Measurements from ENCODE around the gene KCNT1. TPM values are rescaled to one million over a fixed set of nuclear protein-coding genes. Genes with fewer than 3 reads are reported as not detected.
A peak's percentile ranks its signal among the peaks of the same experiment; 100 is the strongest.

KCNT1 gene
- not detected for total RNA-seq

DNA sequence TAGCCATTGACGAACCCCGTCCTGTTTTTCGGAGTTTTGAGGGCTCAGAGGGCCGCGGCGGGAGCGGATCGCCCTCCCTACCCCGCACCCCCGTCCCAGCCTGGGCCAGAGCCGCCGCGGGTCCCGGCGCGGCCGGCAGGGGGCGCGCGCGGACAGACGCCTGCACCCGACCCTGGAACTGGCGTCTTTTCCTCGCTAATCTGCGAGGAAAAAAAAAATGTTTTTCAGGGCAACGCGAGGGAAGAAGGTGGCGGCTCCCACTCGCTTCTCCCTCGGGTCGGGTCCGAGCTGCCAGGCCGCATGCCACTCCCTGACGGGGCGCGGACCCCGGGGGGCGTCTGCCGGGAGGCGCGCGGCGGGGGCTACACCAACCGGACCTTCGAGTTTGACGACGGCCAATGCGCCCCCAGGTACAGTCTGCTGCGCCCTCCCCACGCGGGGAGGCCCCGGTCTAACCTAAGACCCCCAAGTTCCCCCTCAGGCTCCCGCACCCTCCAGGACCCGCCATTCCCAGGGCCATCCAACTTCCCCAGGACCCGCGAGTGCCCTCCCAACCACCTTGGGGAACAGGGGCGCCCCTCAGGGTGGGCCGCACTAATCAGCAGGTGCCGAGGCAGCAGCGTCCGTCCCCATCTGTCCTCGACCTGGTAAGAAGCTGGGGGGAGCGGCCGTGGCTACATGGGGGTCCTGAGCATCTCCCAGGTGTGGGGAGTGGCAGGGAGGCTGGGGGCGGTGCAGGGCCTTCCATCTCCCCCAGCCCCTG is at the start of gene KCNT1:
KCNT1 (plus strand) TSS at position 227 of the 763 bp plus-strand sequence; CDS start at position 301, 74 bp downstream.
- Mint-ChIP-seq H3K4me3 (no peak within 1 kb of the TSS), H3K36me3 (no peaks in the 10 kb centered on the region), H3K27me3 (no peaks in the 10 kb centered on the region), H3K4me1 (no peaks in the 10 kb centered on the region), H3K9me3 (ENCODE audit: low read depth) (no peaks in the 10 kb centered on the region), H3K27ac (no peak within 1 kb of the TSS)
- peak; percentile 64 for ATAC-seq
- peak; percentile 58 for DNase-seq
- CTCF ChIA-PET, result interaction anchor here (1.2 kb wide), 1 partner anchor 378 kb away, joined by 3 read pairs; no protein-coding TSS in a partner anchor

- CTCF ChIA-PET, result no interaction called here
- no peak overlapping the region for H3K27ac Mint-ChIP-seq
- no peak for DNase-seq
- peaks cover 3% of the 10 kb centered on the region for H3K9me3 Mint-ChIP-seq (ENCODE audit: low read depth)
- no peak for ATAC-seq
- H3K36me3 Mint-ChIP-seq, result peaks cover under 1% of the 10 kb centered on the region
- H3K4me3 Mint-ChIP-seq, result no peak overlapping the region
- H3K4me1 Mint-ChIP-seq, result no peaks in the 10 kb centered on the region
- peaks cover 3% of the 10 kb centered on the region for H3K27me3 Mint-ChIP-seq
These were observed 46.7 kb upstream of the KCNT1 start for GRCh38 chr9:135655317-135655716.

DNA sequence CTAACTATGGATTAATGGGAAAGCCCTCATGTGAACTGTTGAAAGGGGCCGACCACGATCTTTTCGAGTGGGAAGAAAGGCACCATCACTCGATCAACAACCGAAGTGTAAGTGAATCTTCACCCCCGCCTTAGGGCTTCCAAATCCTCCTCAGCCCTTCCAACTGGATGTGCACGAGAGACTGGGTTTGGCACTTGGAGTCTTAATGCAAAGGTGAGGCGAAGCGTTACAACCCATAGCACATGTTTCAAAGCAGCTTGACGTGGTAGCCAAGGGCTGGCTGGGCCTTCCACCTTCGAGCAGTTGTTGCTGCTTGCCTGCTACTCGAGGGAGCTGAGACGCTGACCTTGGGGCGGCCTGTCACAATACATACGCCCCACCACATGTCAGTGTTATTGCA is 44.6 kb upstream of the KCNT1 start:
- CTCF ChIA-PET, result no interaction called here
- H3K9me3 Mint-ChIP-seq (ENCODE audit: low read depth), result no peaks in the 10 kb centered on the region

DNA sequence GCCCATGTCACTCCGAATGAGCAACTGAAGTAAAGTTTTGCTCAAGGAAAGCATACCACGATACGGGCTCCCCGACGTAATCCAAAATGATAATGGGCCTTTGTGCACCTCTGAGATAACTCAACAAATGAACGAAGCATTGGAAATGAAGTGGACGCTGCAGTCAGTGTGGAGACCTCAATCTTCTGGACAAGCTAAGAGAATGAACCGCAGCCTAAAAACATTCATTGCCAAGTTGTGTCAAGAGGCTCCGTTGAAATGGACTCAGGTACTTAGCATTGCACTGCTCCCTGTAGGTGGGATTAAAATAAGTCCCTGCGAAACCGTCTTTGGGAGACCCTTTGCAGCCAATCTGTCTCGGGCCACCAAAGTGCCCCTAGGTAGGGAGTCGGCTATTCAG is 42.7 kb upstream of the KCNT1 start:
- Mint-ChIP-seq H3K4me1 (no peaks in the 10 kb centered on the region), H3K27me3 (peaks cover 3% of the 10 kb centered on the region), H3K27ac (no peak overlapping the region), H3K36me3 (no peaks in the 10 kb centered on the region), H3K4me3 (no peak overlapping the region), H3K9me3 (ENCODE audit: low read depth) (no peaks in the 10 kb centered on the region)
- ATAC-seq (no peak), DNase-seq (no peak)
- CTCF ChIA-PET, result no interaction called here

More for the DNA sequence above, 44.6 kb upstream of the KCNT1 start:
- no peaks in the 10 kb centered on the region for H3K4me1 Mint-ChIP-seq
- ATAC-seq (no peak), DNase-seq (no peak)
- no peak overlapping the region for H3K4me3 Mint-ChIP-seq
- peaks cover 3% of the 10 kb centered on the region for H3K27me3 Mint-ChIP-seq
- H3K36me3 Mint-ChIP-seq, result no peaks in the 10 kb centered on the region
- H3K27ac Mint-ChIP-seq, result no peak overlapping the region

DNA sequence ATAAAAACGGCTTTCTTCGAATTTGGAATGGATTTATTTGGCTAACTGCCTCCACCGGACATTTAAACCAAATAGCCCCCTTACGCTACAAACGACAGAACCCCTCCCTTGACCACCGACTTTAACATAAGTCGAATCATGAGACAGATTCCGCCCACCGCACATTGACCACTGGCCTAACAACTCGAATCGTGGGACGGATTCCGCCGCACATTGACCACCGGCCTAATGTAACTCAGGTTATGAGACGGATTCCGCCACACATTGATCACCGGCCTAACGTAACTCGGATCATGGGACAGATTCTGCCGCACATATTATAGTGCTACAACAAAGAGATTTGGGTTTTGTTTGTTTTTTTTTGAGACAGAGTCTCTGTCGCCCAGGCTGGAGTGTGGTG is 41.6 kb upstream of the KCNT1 start:
- Mint-ChIP-seq H3K27ac (no peak overlapping the region), H3K4me3 (no peak overlapping the region), H3K4me1 (no peaks in the 10 kb centered on the region), H3K36me3 (no peaks in the 10 kb centered on the region), H3K9me3 (ENCODE audit: low read depth) (no peaks in the 10 kb centered on the region), H3K27me3 (no peaks in the 10 kb centered on the region)
- CTCF ChIA-PET, result no interaction called here
- DNase-seq (no peak), ATAC-seq (no peak)

- no peak for DNase-seq
- no peaks in the 10 kb centered on the region for H3K9me3 Mint-ChIP-seq (ENCODE audit: low read depth)
These were observed 40.0 kb upstream of the KCNT1 start for GRCh38 chr9:135661816-135662560.

DNA sequence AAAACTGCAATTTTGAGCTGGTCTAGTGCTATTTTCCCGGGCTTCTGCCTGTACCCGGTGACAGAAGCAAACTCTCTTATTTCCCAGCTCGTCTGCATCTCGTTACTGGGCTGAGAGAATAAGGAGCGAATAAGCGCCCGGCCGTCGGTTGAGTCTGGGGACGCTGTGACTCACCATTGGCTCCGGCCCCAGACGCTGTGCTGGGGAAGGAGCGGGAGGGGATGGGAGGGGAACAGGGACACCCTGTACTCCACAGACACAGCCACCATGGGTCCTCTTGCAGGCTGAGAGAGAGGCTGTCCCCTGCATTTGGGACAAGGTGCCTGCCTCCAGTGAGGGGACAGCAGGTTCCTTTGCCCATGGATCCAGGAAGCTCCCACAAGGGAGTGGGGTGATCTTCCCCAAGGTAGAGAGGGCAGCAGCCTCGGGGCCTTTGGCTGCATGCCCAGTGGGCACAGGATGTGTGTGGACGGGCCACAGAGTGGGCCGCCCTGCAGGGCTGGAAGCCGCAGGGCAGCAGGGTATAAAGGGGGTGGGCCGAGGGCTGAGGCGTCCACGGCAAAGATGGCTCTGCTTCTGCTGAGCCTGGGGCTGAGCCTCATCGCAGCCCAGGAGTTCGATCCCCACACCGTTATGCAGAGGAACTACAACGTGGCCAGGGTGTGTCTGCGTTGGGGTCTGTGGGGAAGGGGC is 39.1 kb upstream of the KCNT1 start, which contains the start of gene LCN9:
LCN9 (plus strand) TSS at position 552 of the 693 bp plus-strand sequence; CDS start at position 565, 13 bp downstream.
- Mint-ChIP-seq H3K27me3 (no peaks in the 10 kb centered on the region), H3K27ac (no peak within 1 kb of the TSS), H3K9me3 (ENCODE audit: low read depth) (no peaks in the 10 kb centered on the region), H3K4me1 (no peaks in the 10 kb centered on the region), H3K36me3 (no peaks in the 10 kb centered on the region), H3K4me3 (no peak within 1 kb of the TSS)
- ATAC-seq, result no peak
- no peak for DNase-seq
- CTCF ChIA-PET, result no interaction called here

More at GRCh38 chr9:135661816-135662560, 40.0 kb upstream of the KCNT1 start:
- CTCF ChIA-PET, result no interaction called here
- ATAC-seq, result no peak
- H3K27ac Mint-ChIP-seq, result no peak overlapping the region
- no peaks in the 10 kb centered on the region for H3K27me3 Mint-ChIP-seq
- H3K4me1 Mint-ChIP-seq, result no peaks in the 10 kb centered on the region
- H3K4me3 Mint-ChIP-seq, result no peak overlapping the region
- H3K36me3 Mint-ChIP-seq, result no peaks in the 10 kb centered on the region

GRCh38 chr9:135663451-135663770 is 38.6 kb upstream of the KCNT1 start:
- no peak overlapping the region for H3K27ac Mint-ChIP-seq
- ATAC-seq (no peak), DNase-seq (no peak)
- H3K9me3 Mint-ChIP-seq (ENCODE audit: low read depth), result no peaks in the 10 kb centered on the region
- no peaks in the 10 kb centered on the region for H3K27me3 Mint-ChIP-seq
- CTCF ChIA-PET, result no interaction called here
- no peak overlapping the region for H3K4me3 Mint-ChIP-seq
- no peaks in the 10 kb centered on the region for H3K36me3 Mint-ChIP-seq
- H3K4me1 Mint-ChIP-seq, result no peaks in the 10 kb centered on the region

DNA sequence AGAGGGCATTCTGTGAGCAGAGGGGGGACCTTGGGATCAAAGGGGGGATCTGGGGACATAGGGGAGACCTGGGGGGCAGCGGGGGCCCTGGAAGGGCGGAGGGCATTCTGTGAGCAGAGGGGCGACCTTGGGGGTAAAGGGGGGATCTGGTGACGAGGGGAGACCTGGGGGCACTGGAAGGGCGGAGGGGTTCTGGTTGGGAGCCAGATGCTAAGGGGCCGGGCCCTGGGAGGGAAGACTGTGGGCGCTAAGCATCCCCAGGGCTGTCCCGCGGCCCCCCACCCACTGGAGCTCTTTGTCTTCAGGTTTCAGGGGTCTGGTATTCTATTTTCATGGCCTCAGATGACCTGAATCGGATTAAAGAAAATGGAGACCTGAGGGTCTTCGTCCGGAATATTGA is 38.1 kb upstream of the KCNT1 start:
- H3K9me3 Mint-ChIP-seq (ENCODE audit: low read depth), result no peaks in the 10 kb centered on the region
- H3K4me3 Mint-ChIP-seq, result no peak overlapping the region
- H3K27ac Mint-ChIP-seq, result no peak overlapping the region
- no peak for DNase-seq
- no peaks in the 10 kb centered on the region for H3K36me3 Mint-ChIP-seq
- H3K4me1 Mint-ChIP-seq, result no peaks in the 10 kb centered on the region
- CTCF ChIA-PET, result no interaction called here
- no peak for ATAC-seq
- no peaks in the 10 kb centered on the region for H3K27me3 Mint-ChIP-seq

DNA sequence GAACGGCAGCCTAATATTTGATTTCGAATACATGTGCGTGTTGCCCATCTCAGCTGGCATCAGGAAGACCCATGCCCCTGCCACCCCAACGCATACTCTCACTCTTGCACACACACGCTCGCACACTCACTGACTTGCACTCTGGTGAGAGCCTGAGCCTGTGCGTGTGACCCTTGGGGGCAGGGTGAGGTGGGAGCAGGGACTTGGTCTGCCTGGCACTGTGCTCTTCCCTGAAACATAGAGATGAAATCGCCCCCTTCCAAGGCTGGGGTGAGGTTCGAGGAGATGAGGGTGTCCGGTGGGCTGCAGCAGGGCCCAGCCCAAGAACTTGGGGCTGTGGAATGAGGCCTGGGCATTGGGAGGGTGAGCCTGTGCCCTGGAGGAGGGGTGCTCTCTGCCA is 37.7 kb upstream of the KCNT1 start:
- DNase-seq (no peak), ATAC-seq (no peak)
- no peaks in the 10 kb centered on the region for H3K9me3 Mint-ChIP-seq (ENCODE audit: low read depth)
- CTCF ChIA-PET, result no interaction called here
- no peaks in the 10 kb centered on the region for H3K4me1 Mint-ChIP-seq
- no peaks in the 10 kb centered on the region for H3K27me3 Mint-ChIP-seq
- no peak overlapping the region for H3K27ac Mint-ChIP-seq
- no peaks in the 10 kb centered on the region for H3K36me3 Mint-ChIP-seq
- no peak overlapping the region for H3K4me3 Mint-ChIP-seq

DNA sequence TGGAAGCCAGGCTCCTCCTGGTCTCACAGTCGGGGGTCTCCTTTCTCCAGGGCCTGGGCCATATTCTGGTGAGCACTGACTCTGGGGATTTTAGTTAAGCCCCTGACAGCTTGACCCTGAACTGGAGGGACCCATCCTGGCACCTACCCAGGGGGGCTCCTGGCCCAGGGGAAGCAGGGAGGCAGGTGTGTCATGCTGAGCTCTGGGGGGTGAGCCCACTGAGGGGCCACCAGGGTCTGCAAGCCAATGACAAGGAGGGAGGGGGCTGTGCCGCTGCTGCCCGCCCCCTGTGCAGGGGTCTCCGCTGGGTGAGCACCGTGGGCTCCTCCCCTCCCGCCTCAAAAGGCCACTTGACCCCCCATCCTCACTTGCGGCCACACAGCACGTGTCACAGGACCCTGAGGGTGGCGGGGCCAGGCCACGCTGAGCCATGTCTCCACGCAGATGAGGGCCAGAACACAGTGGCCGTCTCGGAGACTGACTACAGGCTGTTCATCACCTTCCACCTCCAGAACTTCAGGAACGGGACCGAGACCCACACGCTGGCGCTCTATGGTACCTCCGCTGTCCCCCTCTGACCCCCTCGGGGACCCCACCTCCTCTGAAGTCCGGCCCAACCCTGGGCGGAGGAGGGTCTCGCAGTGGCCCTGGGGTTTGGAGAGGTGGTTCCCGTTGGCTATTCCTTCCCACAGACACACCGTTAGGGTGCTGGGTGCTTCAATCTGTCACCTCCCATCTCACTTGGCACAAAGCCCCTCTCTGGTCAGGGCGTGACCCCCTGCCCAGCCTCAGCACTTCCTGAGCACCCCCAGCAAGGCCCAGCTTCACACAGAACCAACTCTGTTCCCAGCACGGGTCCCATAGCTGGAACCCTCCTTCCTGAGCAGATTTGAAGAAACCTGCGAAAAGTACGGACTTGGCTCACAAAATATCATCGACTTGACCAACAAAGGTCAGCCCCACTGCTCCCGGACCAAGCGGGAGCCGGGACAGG is 36.9 kb upstream of the KCNT1 start:
- Mint-ChIP-seq H3K27me3 (no peaks in the 10 kb centered on the region), H3K36me3 (no peaks in the 10 kb centered on the region), H3K27ac (no peak overlapping the region), H3K4me1 (no peaks in the 10 kb centered on the region), H3K4me3 (no peak overlapping the region), H3K9me3 (ENCODE audit: low read depth) (no peaks in the 10 kb centered on the region)
- ATAC-seq, result no peak
- DNase-seq, result no peak
- CTCF ChIA-PET, result no interaction called here

- DNase-seq (no peak), ATAC-seq (no peak)
- Mint-ChIP-seq H3K27ac (no peak overlapping the region), H3K36me3 (no peaks in the 10 kb centered on the region), H3K4me3 (no peak overlapping the region), H3K9me3 (ENCODE audit: low read depth) (no peaks in the 10 kb centered on the region), H3K27me3 (no peaks in the 10 kb centered on the region), H3K4me1 (no peaks in the 10 kb centered on the region)
- CTCF ChIA-PET, result no interaction called here
These were observed 36.2 kb upstream of the KCNT1 start for GRCh38 chr9:135665795-135666189.
